CD4-positive, alpha-beta T cell treated with Interleukin-4 for 1 hour (primary cell): ENCODE results near the gene ACSL1.
"Not testable (repeated sequence)": the region's sequence is repeated elsewhere in the genome, so short reads cannot be mapped to it uniquely, and the experiment has no call there.

Experiments used
- DNase-seq, 2 donors: peaks; one replicate each; pipeline ENCODE4 v3.0.0-alpha.2; 2020 to 2022

Gene ACSL1

GRCh38 chr4:184839075-184839399 lies 13.3 kb upstream of the ACSL1 start:
- not testable (repeated sequence) for DNase-seq

- no peak for DNase-seq
Measured at GRCh38 chr4:184838249-184839074, 12.7 kb upstream of the ACSL1 start.

- DNase-seq = no peak
Measured at GRCh38 chr4:184836613-184837012, 10.8 kb upstream of the ACSL1 start.

- no peak for DNase-seq
Measured at GRCh38 chr4:184833046-184833838, 7.5 kb upstream of the ACSL1 start.

- DNase-seq = no peak
Measured at GRCh38 chr4:184831153-184831552, 5.4 kb upstream of the ACSL1 start.

- DNase-seq = no peak
Measured at GRCh38 chr4:184826691-184827270, 1.0 kb upstream of the ACSL1 start.

- peak in 1 of 2 donors; percentile 59 for DNase-seq
Measured at GRCh38 chr4:184825141-184825895, 450 bp downstream of the ACSL1 start.

GRCh38 chr4:184824776-184825084 lies 1.0 kb downstream of the ACSL1 start:
- no peak for DNase-seq

- peak in 1 of 2 donors; percentile 23 for DNase-seq
Measured at GRCh38 chr4:184824081-184824775, 1.5 kb downstream of the ACSL1 start.

- DNase-seq = no peak
Measured at GRCh38 chr4:184823014-184823413, 2.8 kb downstream of the ACSL1 start.

GRCh38 chr4:184822356-184822755 lies 3.4 kb downstream of the ACSL1 start:
- no peak for DNase-seq

GRCh38 chr4:184821242-184821641 lies 4.5 kb downstream of the ACSL1 start:
- DNase-seq = no peak

- no peak for DNase-seq
Measured at GRCh38 chr4:184819786-184820185, 6.0 kb downstream of the ACSL1 start.

GRCh38 chr4:184818216-184818564 lies 7.6 kb downstream of the ACSL1 start:
- no peak for DNase-seq

- DNase-seq = no peak
Measured at GRCh38 chr4:184817494-184818215, 8.1 kb downstream of the ACSL1 start.

- no peak for DNase-seq
Measured at GRCh38 chr4:184816962-184817361, 8.8 kb downstream of the ACSL1 start.

- DNase-seq = no peak
Measured at GRCh38 chr4:184815046-184815877, 10.5 kb downstream of the ACSL1 start.

GRCh38 chr4:184814686-184815045 lies 11.1 kb downstream of the ACSL1 start:
- no peak for DNase-seq

GRCh38 chr4:184812651-184813181 lies 13.1 kb downstream of the ACSL1 start:
- DNase-seq = no peak

- no peak for DNase-seq
Measured at GRCh38 chr4:184812199-184812542, 13.6 kb downstream of the ACSL1 start.
